Measurements from ENCODE around the gene PURA. TPM values are rescaled to one million over a fixed set of nuclear protein-coding genes. Genes with fewer than 3 reads are reported as not detected.

The PURA gene
- total and polyA plus RNA-seq, 2 donors (not counting 3 experiments of a cell fraction or from before 2014, with no cell fraction given): 1.3 to 8.2 TPM

DNA sequence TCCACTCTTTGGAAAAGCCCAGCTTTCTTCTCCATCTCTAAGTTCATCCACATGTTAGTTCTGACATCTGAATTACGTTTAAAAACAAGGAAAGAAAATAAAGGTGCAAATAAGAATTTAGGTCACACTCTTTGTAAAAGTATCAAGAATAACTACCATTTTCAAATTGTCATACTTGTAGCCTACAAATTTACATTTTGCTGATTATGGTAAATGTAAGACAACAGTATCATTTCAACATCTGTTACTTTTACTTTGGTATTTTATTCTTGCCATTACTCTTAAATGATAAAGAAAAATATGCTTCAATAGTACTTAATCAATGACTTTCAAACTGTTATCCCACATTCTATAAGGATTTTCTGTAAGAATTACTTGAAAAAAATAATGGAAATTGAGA, 9.8 kb upstream of the PURA start:
- dilution Hi-C loops (cut with MboI; ENCODE audit: extremely low pct_ligation_motif_present, low sequenced_read_pairs) (no loop called here), intact Hi-C loops (cut with micrococcal nuclease) (no loop called here)
- no TSS peak for BruUV-seq (replicated peaks)

More for the DNA sequence above, 9.8 kb upstream of the PURA start:
- Histone ChIP-seq H3K36me3 (ENCODE audit: control insufficient read depth in 2 of 2, extremely low read depth in 1 of 2, insufficient read depth in 2 of 2, low read length in 2 of 2) (no peaks in the 10 kb centered on the region), H2AFZ (ENCODE audit: low read depth, low read length) (no peak overlapping the region), H3K79me2 (ENCODE audit: control insufficient read depth, insufficient read depth, low read length) (no peaks in the 10 kb centered on the region), H3K27me3 (ENCODE audit: control insufficient read depth in 2 of 2, insufficient read depth in 2 of 2, low read length in 2 of 2) (peaks cover 31 to 54% of the 10 kb centered on the region in 2 experiments), H3K9me1 (replicated peaks; ENCODE audit: control insufficient read depth, extremely low read depth, insufficient read depth, low read length) (no peaks in the 10 kb centered on the region), H4K20me1 (replicated peaks; ENCODE audit: control insufficient read depth, extremely low read depth, insufficient read depth, low read length) (no peaks in the 10 kb centered on the region), H3K4me3 (replicated peaks in 1 of 3; ENCODE audit: insufficient read depth in 1 of 3, low read depth in 1 of 3, low read length in 3 of 3) (no peak overlapping the region), H3K4me2 (ENCODE audit: insufficient read depth, low read length) (no peak overlapping the region), H3K9ac (replicated peaks; ENCODE audit: extremely low read depth, insufficient read depth, low read length) (no peak overlapping the region), H3K27ac (ENCODE audit: insufficient read depth, low read depth, low read length) (no peak overlapping the region), H3K4me1 (ENCODE audit: control insufficient read depth, extremely low read depth, insufficient read depth, low read length) (peaks cover 13% of the 10 kb centered on the region), H3K9me3 (replicated peaks; ENCODE audit: control insufficient read depth, insufficient read depth, low read length) (no peaks in the 10 kb centered on the region)
- ChIA-PET CTCF (interaction anchor here (1.6 to 1.8 kb wide), 2 partner anchors 19 to 28 kb away, joined by 4 to 5 read pairs; no protein-coding TSS in a partner anchor), POLR2A (no interaction called here)
- FAIRE-seq (no peak), DNase-seq (ENCODE audit: low read depth, low spot score) (no peak)
- no peak for TF ChIP-seq JUN (IDR thresholded peaks at IDR 0.05; ENCODE audit: borderline replicate concordance, insufficient read depth, insufficient read length, low read depth)
- no peak for TF ChIP-seq FOS (IDR thresholded peaks at IDR 0.05; ENCODE audit: borderline replicate concordance, insufficient read depth, low read length)
- no peak for TF ChIP-seq CTCF (IDR thresholded peaks at IDR 0.05; ENCODE audit: extremely low read depth in 1 of 2, insufficient read depth in 1 of 2, low read depth in 1 of 2, low read length in 2 of 2)
- no peak for TF ChIP-seq MYC (IDR thresholded peaks at IDR 0.05; ENCODE audit: low read depth, low read length)
- TF ChIP-seq, protein P1, sequence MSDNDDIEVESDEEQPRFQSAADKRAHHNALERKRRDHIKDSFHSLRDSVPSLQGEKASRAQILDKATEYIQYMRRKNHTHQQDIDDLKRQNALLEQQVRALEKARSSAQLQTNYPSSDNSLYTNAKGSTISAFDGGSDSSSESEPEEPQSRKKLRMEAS (IDR thresholded peaks at IDR 0.05; ENCODE audit: insufficient read depth, insufficient read length): no peak
- TF ChIP-seq EZH2 (IDR thresholded peaks at IDR 0.05; ENCODE audit: borderline replicate concordance, low read depth, low read length, severe bottlenecking): no peak
